GM19452 (cell line): ENCODE data around the gene TFF2.

Experiments
- ATAC-seq: cut with Tn5 transposase; IDR thresholded peaks from one replicate; pipeline ENCODE4 v1.9.1; 2021; ENCODE audit not compliant: unreplicated experiment

Gene TFF2

GRCh38 chr21:42366292-42367010 lies 15.7 kb upstream of the TFF2 start, which contains the start of gene TFF1:
Gene TFF1, minus strand, starts transcription at chr21:42366535. Its CDS starts 40 bp downstream, at chr21:42366495.
- no peak for ATAC-seq

- ATAC-seq, result no peak
Observed at GRCh38 chr21:42365770-42366169, 15.0 kb upstream of the TFF2 start.

GRCh38 chr21:42364304-42364865 lies 13.6 kb upstream of the TFF2 start:
- ATAC-seq, result no peak

GRCh38 chr21:42363312-42363711 lies 12.5 kb upstream of the TFF2 start:
- no peak for ATAC-seq

- ATAC-seq, result no peak
Observed at GRCh38 chr21:42362700-42363099, 11.9 kb upstream of the TFF2 start.

GRCh38 chr21:42362198-42362597 lies 11.4 kb upstream of the TFF2 start:
- ATAC-seq, result no peak

- no peak for ATAC-seq
Observed at GRCh38 chr21:42361286-42361685, 10.5 kb upstream of the TFF2 start.

- ATAC-seq, result no peak
Observed at GRCh38 chr21:42360317-42360716, 9.5 kb upstream of the TFF2 start.

- ATAC-seq, result no peak
Observed at GRCh38 chr21:42358937-42359336, 8.1 kb upstream of the TFF2 start.

GRCh38 chr21:42358261-42358660 lies 7.5 kb upstream of the TFF2 start:
- ATAC-seq, result no peak

- ATAC-seq, result no peak
Observed at GRCh38 chr21:42357307-42357706, 6.5 kb upstream of the TFF2 start.

- ATAC-seq, result no peak
Observed at GRCh38 chr21:42356650-42357049, 5.9 kb upstream of the TFF2 start.

GRCh38 chr21:42356046-42356445 lies 5.3 kb upstream of the TFF2 start:
- ATAC-seq, result no peak

GRCh38 chr21:42353623-42354022 lies 2.8 kb upstream of the TFF2 start:
- ATAC-seq, result no peak

- no peak for ATAC-seq
Observed at GRCh38 chr21:42352441-42353095, 1.8 kb upstream of the TFF2 start.

- no peak for ATAC-seq
Observed at GRCh38 chr21:42351626-42352440, 1.0 kb upstream of the TFF2 start.

- ATAC-seq, result no peak
Observed at GRCh38 chr21:42350318-42350910, 380 bp downstream of the TFF2 start.

- ATAC-seq, result no peak
Observed at GRCh38 chr21:42349420-42350317, 1.1 kb downstream of the TFF2 start.

- no peak for ATAC-seq
Observed at GRCh38 chr21:42348762-42349161, 2.0 kb downstream of the TFF2 start.
